Neural progenitor cell (in vitro differentiated cells): ENCODE results near the gene YBX1. TPM values are rescaled to one million over a fixed set of nuclear protein-coding genes. Genes with fewer than 3 reads are reported as not detected.

Experiments
- DNase-seq: peaks from one replicate; pipeline ENCODE4 v3.0.0-alpha.2; 2016; ENCODE audit warnings: low spot score
- H2AFZ ChIP-seq: fragments of 200-600 bp; sonication (generic); replicated peaks from 2 replicates; pipeline ENCODE4 v1.6.1; 2016; ENCODE audit warnings: antibody characterized with exemption
- H3F3A ChIP-seq: fragments of 200-600 bp; sonication (generic); 2 replicates; pipeline ENCODE4 v1.6.1; 2016; ENCODE audit warnings: antibody characterized with exemption, low read depth
- H3K27ac ChIP-seq: fragments of 200-600 bp; sonication (generic); 2 replicates; pipeline ENCODE4 v1.5.1; 2016; ENCODE audit warnings: mild to moderate bottlenecking
- H3K27me3 ChIP-seq: fragments of 200-600 bp; sonication (generic); 2 replicates; pipeline ENCODE4 v1.6.1; 2016; ENCODE audit warnings: mild to moderate bottlenecking, moderate library complexity
- H3K36me3 ChIP-seq: fragments of 200-600 bp; sonication (generic); 2 replicates; pipeline ENCODE4 v1.5.1; 2016
- H3K4me1 ChIP-seq: fragments of 200-600 bp; sonication (generic); 2 replicates; pipeline ENCODE4 v1.6.1; 2016; ENCODE audit warnings: mixed run types
- H3K4me2 ChIP-seq: fragments of 200-600 bp; sonication (generic); 2 replicates; pipeline ENCODE4 v1.6.1; 2016
- H3K4me3 ChIP-seq: fragments of 200-600 bp; sonication (generic); 2 replicates; pipeline ENCODE4 v1.5.1; 2016
- H3K79me2 ChIP-seq: fragments of 200-600 bp; sonication (generic); 2 replicates; pipeline ENCODE4 v1.6.1; 2016; ENCODE audit warnings: low read depth
- H3K9ac ChIP-seq: fragments of 200-600 bp; sonication (generic); 2 replicates; pipeline ENCODE4 v1.6.1; 2016
- H3K9me3 ChIP-seq: fragments of 200-600 bp; sonication (generic); 2 replicates; pipeline ENCODE4 v1.5.1; 2016; ENCODE audit warnings: low read depth
- H4K20me1 ChIP-seq: fragments of 200-600 bp; sonication (generic); 2 replicates; pipeline ENCODE4 v1.6.1; 2016; ENCODE audit warnings: low read depth
- H3K27ac Mint-ChIP-seq: 3 replicates; pipeline ENCODE4 v1.8.0; 2021; ENCODE audit warnings: mixed read lengths
- H3K27me3 Mint-ChIP-seq: 2 replicates; pipeline ENCODE4 v1.8.0; 2022; ENCODE audit warnings: low read depth, mild to moderate bottlenecking, inconsistent platforms, moderate library complexity, mixed read lengths; ENCODE audit not compliant: insufficient read depth
- H3K36me3 Mint-ChIP-seq: 3 replicates; pipeline ENCODE4 v1.8.0; 2021; ENCODE audit warnings: mixed read lengths
- H3K4me1 Mint-ChIP-seq: 3 replicates; pipeline ENCODE4 v1.8.0; 2021; ENCODE audit warnings: mixed read lengths
- H3K4me3 Mint-ChIP-seq: 3 replicates; pipeline ENCODE4 v1.8.0; 2021; ENCODE audit warnings: mild to moderate bottlenecking, moderate library complexity, mixed read lengths
- H3K9me3 Mint-ChIP-seq: 3 replicates; pipeline ENCODE4 v1.8.0; 2020; ENCODE audit warnings: mixed read lengths
- EZH2 ChIP-seq: fragments of 200-600 bp; sonication (generic); IDR thresholded peaks from 2 replicates; pipeline ENCODE4 v1.6.1; 2017; ENCODE audit warnings: antibody characterized with exemption, mild to moderate bottlenecking, moderate library complexity
- EZH2phosphoT487 ChIP-seq: fragments of 200-600 bp; sonication (generic); IDR thresholded peaks from 2 replicates; pipeline ENCODE4 v1.6.1; 2017; ENCODE audit warnings: antibody characterized with exemption
- total RNA-seq: library from RNA; depleted of rRNA; stranded (reverse); fragments of >200 nt; gene quantifications from 2 replicates; pipeline ENCODE4 v1.2.3, GENCODE V29; 2015; ENCODE audit warnings: low replicate concordance
- TF ChIP-seq, protein P1 (sequence below): fragments of 200-600 bp; sonication (generic); IDR thresholded peaks from 2 replicates; pipeline ENCODE4 v1.5.1; 2017; ENCODE audit warnings: antibody characterized with exemption, mild to moderate bottlenecking

Gene YBX1
- 1,302 and 1,610 TPM in 2 replicates for total RNA-seq

DNA sequence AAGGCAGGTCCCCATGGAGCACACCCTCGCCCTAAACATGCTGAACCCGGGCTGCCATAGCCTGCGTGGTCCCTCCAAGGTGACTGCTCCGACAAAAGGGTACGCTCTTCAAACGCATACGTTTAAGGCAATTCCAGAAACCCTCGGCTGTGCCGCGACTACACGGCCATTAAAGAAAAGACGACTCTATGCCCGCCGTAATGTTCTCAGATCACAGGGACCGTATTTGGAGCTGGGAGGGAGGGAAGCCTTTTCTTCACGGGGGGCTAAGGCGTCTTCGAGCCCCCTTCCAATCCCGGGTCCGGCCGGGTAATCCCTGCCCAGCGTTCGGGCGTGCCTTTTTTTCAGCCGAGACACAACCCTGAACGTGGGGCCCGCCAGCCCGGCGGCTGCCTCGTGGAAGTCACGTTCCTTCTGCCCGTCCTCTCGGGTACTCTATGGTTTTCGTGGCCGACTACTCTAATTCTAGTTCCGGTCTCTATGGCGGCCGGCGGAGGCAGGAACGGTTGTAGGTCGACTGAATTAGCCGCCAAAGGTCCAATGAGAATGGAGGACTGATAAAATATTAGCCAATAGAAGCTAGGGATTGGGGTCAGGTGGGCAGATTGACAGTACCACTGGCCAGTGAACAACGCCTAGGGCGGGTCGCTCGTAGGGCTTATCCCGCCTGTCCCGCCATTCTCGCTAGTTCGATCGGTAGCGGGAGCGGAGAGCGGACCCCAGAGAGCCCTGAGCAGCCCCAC lies at the start of gene YBX1:
YBX1 (plus strand) TSS at position 678 of the 743 bp plus-strand sequence. CDS start 148 bp downstream, outside the sequence.
- Histone ChIP-seq H3K27me3 (no peaks in the 10 kb centered on the region), H3F3A (peaks cover 17% of the 10 kb centered on the region), H3K4me2 (peak within 1 kb of the TSS; percentile 97), H4K20me1 (peaks cover 41% of the 10 kb centered on the region), H3K4me1 (peaks cover 36% of the 10 kb centered on the region), H3K9me3 (no peaks in the 10 kb centered on the region), H3K9ac (peak within 1 kb of the TSS; percentile 70), H3K4me3 (peak within 1 kb of the TSS; percentile 89), H2AFZ (peak within 1 kb of the TSS; percentile 88), H3K79me2 (peaks cover 63% of the 10 kb centered on the region), H3K27ac (peak within 1 kb of the TSS; percentile 85), H3K36me3 (peaks cover 9% of the 10 kb centered on the region)
- Mint-ChIP-seq H3K27me3 (peaks cover 4% of the 10 kb centered on the region), H3K4me1 (peaks cover 47% of the 10 kb centered on the region), H3K9me3 (peaks cover 2% of the 10 kb centered on the region), H3K27ac (peak within 1 kb of the TSS; percentile 80), H3K4me3 (peak within 1 kb of the TSS; percentile 99), H3K36me3 (peaks cover 20% of the 10 kb centered on the region)
- TF ChIP-seq, protein P1, sequence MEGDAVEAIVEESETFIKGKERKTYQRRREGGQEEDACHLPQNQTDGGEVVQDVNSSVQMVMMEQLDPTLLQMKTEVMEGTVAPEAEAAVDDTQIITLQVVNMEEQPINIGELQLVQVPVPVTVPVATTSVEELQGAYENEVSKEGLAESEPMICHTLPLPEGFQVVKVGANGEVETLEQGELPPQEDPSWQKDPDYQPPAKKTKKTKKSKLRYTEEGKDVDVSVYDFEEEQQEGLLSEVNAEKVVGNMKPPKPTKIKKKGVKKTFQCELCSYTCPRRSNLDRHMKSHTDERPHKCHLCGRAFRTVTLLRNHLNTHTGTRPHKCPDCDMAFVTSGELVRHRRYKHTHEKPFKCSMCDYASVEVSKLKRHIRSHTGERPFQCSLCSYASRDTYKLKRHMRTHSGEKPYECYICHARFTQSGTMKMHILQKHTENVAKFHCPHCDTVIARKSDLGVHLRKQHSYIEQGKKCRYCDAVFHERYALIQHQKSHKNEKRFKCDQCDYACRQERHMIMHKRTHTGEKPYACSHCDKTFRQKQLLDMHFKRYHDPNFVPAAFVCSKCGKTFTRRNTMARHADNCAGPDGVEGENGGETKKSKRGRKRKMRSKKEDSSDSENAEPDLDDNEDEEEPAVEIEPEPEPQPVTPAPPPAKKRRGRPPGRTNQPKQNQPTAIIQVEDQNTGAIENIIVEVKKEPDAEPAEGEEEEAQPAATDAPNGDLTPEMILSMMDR: no peak
- TF ChIP-seq EZH2phosphoT487: no peak
- no peak for TF ChIP-seq EZH2
- DNase-seq: peak; percentile 97

DNA sequence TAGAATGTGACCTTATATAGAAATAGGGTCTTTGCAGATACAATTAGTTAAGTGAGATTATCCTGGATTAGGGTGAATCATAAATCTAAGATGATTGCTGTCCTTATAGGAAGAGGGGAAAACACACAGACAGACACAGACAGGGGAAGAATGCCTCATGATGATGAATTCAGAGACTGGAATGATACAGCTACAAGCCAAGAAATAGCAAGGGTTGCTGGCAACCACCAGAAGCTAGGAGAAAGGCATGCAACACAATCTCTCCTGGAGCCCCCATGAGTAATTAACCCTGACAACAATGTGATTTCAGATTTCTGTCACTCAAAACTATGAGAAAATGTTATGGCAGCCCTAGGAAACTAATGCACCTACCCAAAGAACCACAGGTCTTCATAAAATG lies 43.1 kb upstream of the YBX1 start:
- Histone ChIP-seq H3K4me3 (no peak overlapping the region), H3K27me3 (no peaks in the 10 kb centered on the region), H3K27ac (no peak overlapping the region), H2AFZ (no peak overlapping the region), H3K36me3 (no peaks in the 10 kb centered on the region), H3K79me2 (no peaks in the 10 kb centered on the region), H3K4me2 (no peak overlapping the region), H3K9ac (no peak overlapping the region), H3K4me1 (no peaks in the 10 kb centered on the region), H3F3A (no peaks in the 10 kb centered on the region), H4K20me1 (no peaks in the 10 kb centered on the region), H3K9me3 (no peaks in the 10 kb centered on the region)
- TF ChIP-seq EZH2phosphoT487: no peak
- TF ChIP-seq EZH2: no peak
- TF ChIP-seq, protein P1: no peak
- no peak for DNase-seq
- Mint-ChIP-seq H3K9me3 (no peaks in the 10 kb centered on the region), H3K36me3 (no peaks in the 10 kb centered on the region), H3K4me3 (no peak overlapping the region), H3K27ac (no peak overlapping the region), H3K4me1 (no peaks in the 10 kb centered on the region), H3K27me3 (peaks cover 2% of the 10 kb centered on the region)

DNA sequence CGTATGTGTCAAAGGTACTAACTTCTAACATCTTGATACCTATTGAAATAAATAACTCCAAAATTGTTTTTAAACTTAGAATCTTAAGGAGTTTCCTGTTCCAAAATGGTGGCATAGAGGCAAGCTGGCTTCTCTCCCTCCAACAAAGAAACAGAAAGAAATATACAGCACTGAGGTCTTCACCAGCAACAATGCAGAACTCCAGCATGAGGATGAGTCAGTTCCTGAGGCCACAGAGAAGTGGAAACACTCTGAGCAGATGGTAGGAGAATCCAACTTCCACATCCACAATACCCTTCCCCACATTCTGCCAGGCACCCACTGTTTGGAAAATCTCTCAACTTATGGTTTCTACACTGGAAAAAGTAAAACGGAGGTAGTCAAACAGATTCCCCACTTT lies 36.2 kb upstream of the YBX1 start:
- Mint-ChIP-seq H3K4me3 (no peak overlapping the region), H3K4me1 (no peaks in the 10 kb centered on the region), H3K36me3 (peaks cover 18% of the 10 kb centered on the region), H3K27ac (no peak overlapping the region), H3K27me3 (no peaks in the 10 kb centered on the region), H3K9me3 (no peaks in the 10 kb centered on the region)
- H2AFZ ChIP-seq: no peak overlapping the region
- no peaks in the 10 kb centered on the region for H3K4me1 ChIP-seq
- H3K79me2 ChIP-seq: no peaks in the 10 kb centered on the region
- no peaks in the 10 kb centered on the region for H3K36me3 ChIP-seq
- H3K9ac ChIP-seq: no peak overlapping the region
- no peak overlapping the region for H3K27ac ChIP-seq
- H3K9me3 ChIP-seq: no peaks in the 10 kb centered on the region
- H3K27me3 ChIP-seq: peaks cover 25% of the 10 kb centered on the region
- TF ChIP-seq, protein P1: no peak
- no peak for TF ChIP-seq EZH2
- no peak for TF ChIP-seq EZH2phosphoT487
- H4K20me1 ChIP-seq: no peaks in the 10 kb centered on the region
- H3F3A ChIP-seq: no peaks in the 10 kb centered on the region
- H3K4me2 ChIP-seq: no peak overlapping the region
- DNase-seq: no peak
- H3K4me3 ChIP-seq: no peak overlapping the region
